Measurements from ENCODE around the gene HBS1L. TPM values are rescaled to one million over a fixed set of nuclear protein-coding genes. Genes with fewer than 3 reads are reported as not detected.

HBS1L gene
- total and polyA plus RNA-seq, 4 donors, result 32.7 to 89.0 (median 52.2) TPM

DNA sequence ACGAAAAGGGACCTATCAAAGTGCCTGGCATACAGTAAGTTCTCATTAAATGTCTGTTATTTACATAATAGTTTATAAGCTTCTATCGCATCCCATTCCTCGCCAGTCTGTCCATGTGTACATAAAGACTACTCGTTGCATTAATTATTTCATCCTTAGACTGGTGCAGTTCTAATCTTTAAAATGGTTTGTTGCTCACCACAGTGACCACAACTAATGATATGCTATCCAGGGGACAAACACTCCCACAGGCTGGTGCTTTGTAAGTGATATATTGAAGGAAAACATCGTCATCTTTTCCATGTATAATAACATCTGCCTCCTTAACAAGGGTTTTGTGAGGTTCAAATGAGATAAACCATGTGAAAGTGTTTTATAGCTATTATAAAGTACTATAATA is 39.0 kb upstream of the HBS1L start (continued):
- no peak for TF ChIP-seq YY1 (IDR thresholded peaks at IDR 0.05)

GRCh38 chr6:135092724-135093123 is 38.1 kb upstream of the HBS1L start:
- no peaks in the 10 kb centered on the region for H3K36me3 ChIP-seq (ENCODE audit: control insufficient read depth in 4 of 4, insufficient read depth in 3 of 4, low read depth in 1 of 4, low read length in 3 of 4)
- no peak overlapping the region for H3K9ac ChIP-seq (ENCODE audit: low read depth in 1 of 2, low read length in 2 of 2)
- TF ChIP-seq, protein P1, sequence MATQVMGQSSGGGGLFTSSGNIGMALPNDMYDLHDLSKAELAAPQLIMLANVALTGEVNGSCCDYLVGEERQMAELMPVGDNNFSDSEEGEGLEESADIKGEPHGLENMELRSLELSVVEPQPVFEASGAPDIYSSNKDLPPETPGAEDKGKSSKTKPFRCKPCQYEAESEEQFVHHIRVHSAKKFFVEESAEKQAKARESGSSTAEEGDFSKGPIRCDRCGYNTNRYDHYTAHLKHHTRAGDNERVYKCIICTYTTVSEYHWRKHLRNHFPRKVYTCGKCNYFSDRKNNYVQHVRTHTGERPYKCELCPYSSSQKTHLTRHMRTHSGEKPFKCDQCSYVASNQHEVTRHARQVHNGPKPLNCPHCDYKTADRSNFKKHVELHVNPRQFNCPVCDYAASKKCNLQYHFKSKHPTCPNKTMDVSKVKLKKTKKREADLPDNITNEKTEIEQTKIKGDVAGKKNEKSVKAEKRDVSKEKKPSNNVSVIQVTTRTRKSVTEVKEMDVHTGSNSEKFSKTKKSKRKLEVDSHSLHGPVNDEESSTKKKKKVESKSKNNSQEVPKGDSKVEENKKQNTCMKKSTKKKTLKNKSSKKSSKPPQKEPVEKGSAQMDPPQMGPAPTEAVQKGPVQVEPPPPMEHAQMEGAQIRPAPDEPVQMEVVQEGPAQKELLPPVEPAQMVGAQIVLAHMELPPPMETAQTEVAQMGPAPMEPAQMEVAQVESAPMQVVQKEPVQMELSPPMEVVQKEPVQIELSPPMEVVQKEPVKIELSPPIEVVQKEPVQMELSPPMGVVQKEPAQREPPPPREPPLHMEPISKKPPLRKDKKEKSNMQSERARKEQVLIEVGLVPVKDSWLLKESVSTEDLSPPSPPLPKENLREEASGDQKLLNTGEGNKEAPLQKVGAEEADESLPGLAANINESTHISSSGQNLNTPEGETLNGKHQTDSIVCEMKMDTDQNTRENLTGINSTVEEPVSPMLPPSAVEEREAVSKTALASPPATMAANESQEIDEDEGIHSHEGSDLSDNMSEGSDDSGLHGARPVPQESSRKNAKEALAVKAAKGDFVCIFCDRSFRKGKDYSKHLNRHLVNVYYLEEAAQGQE (IDR thresholded peaks at IDR 0.05), result no peak
- TF ChIP-seq FOXA2 (IDR thresholded peaks at IDR 0.05) (no peak), RXRA (IDR thresholded peaks at IDR 0.05) (no peak), HNF4G (IDR thresholded peaks at IDR 0.05) (no peak), YY1 (IDR thresholded peaks at IDR 0.05) (no peak), NR2F2 (IDR thresholded peaks at IDR 0.05) (no peak), FOXA1 (IDR thresholded peaks at IDR 0.05) (no peak), MAX (IDR thresholded peaks at IDR 0.05) (no peak), HNF4A (conservative IDR thresholded peaks at IDR 0.05) (no peak), SP1 (IDR thresholded peaks at IDR 0.05) (no peak), JUND (IDR thresholded peaks at IDR 0.05) (no peak), RAD21 (IDR thresholded peaks at IDR 0.05) (no peak), GABPA (IDR thresholded peaks at IDR 0.05 in 1 of 2, conservative IDR thresholded peaks at IDR 0.05 in 1 of 2) (no peak), TAF1 (conservative IDR thresholded peaks at IDR 0.05) (no peak), EGR1 (IDR thresholded peaks at IDR 0.05; ENCODE audit: low read depth in 2 of 2) (no peak)
- TF ChIP-seq, protein P2, sequence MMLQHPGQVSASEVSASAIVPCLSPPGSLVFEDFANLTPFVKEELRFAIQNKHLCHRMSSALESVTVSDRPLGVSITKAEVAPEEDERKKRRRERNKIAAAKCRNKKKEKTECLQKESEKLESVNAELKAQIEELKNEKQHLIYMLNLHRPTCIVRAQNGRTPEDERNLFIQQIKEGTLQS (IDR thresholded peaks at IDR 0.05), result no peak
- TF ChIP-seq, protein P3, sequence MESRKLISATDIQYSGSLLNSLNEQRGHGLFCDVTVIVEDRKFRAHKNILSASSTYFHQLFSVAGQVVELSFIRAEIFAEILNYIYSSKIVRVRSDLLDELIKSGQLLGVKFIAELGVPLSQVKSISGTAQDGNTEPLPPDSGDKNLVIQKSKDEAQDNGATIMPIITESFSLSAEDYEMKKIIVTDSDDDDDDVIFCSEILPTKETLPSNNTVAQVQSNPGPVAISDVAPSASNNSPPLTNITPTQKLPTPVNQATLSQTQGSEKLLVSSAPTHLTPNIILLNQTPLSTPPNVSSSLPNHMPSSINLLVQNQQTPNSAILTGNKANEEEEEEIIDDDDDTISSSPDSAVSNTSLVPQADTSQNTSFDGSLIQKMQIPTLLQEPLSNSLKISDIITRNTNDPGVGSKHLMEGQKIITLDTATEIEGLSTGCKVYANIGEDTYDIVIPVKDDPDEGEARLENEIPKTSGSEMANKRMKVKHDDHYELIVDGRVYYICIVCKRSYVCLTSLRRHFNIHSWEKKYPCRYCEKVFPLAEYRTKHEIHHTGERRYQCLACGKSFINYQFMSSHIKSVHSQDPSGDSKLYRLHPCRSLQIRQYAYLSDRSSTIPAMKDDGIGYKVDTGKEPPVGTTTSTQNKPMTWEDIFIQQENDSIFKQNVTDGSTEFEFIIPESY (IDR thresholded peaks at IDR 0.05), result no peak
- TF ChIP-seq, protein P4, sequence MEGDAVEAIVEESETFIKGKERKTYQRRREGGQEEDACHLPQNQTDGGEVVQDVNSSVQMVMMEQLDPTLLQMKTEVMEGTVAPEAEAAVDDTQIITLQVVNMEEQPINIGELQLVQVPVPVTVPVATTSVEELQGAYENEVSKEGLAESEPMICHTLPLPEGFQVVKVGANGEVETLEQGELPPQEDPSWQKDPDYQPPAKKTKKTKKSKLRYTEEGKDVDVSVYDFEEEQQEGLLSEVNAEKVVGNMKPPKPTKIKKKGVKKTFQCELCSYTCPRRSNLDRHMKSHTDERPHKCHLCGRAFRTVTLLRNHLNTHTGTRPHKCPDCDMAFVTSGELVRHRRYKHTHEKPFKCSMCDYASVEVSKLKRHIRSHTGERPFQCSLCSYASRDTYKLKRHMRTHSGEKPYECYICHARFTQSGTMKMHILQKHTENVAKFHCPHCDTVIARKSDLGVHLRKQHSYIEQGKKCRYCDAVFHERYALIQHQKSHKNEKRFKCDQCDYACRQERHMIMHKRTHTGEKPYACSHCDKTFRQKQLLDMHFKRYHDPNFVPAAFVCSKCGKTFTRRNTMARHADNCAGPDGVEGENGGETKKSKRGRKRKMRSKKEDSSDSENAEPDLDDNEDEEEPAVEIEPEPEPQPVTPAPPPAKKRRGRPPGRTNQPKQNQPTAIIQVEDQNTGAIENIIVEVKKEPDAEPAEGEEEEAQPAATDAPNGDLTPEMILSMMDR (IDR thresholded peaks at IDR 0.05; ENCODE audit: low read depth, low read length, missing input control), result no peak
- DNase-seq (ENCODE audit: low spot score), result no peak
- no peak overlapping the region for H3K4me3 ChIP-seq (ENCODE audit: low read depth in 1 of 3, low read length in 3 of 3)
- H3K27ac ChIP-seq (ENCODE audit: low read depth in 1 of 2, low read length in 2 of 2), result no peak overlapping the region
- 94% methylated on average over 3 of the region's 3 CpGs for WGBS
- H3K27me3 ChIP-seq (ENCODE audit: control insufficient read depth in 4 of 4, insufficient read depth in 4 of 4, low read length in 3 of 4), result no peaks in the 10 kb centered on the region
- H3K9me3 ChIP-seq (ENCODE audit: control insufficient read depth in 4 of 4, low read length in 3 of 4), result no peaks in the 10 kb centered on the region
- H3K4me1 ChIP-seq (ENCODE audit: control insufficient read depth in 4 of 4, insufficient read depth in 4 of 4, low read length in 3 of 4), result peaks cover 0 to 12% (median 5%) of the 10 kb centered on the region in 4 donors

All from liver (tissue), 9 donors.